ENCODE data around the gene ABCC6. TPM values are rescaled to one million over a fixed set of nuclear protein-coding genes. Genes with fewer than 3 reads are reported as not detected.

ABCC6 gene
- polyA plus RNA-seq, 1 donor: 88.3 TPM

DNA sequence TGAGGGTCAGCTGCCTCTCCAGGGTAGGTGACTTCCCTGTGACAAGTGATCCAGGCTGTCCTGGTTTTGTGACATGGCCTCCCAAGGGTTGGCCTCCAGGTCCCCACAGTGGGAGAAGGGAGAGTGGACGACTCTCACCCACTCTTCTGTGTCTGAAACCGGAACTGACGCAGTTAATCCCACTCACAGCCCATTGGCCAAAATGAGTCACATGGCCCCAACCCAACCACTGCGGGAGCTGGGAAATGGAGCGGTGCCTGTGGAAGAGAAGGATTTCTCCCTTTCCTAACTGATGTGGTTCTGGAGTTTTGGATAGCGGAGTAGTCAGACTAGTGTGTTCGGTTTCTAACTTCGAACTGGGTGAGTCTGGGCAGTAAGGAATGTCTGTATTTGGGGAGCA is 79.4 kb downstream of the ABCC6 start:
- Histone ChIP-seq H3K27me3 (ENCODE audit: control insufficient read depth, insufficient read depth, low read length) (no peaks in the 10 kb centered on the region), H3K36me3 (ENCODE audit: control insufficient read depth, insufficient read depth, low read length) (peaks cover 18% of the 10 kb centered on the region), H3K4me3 (ENCODE audit: low read length) (no peak overlapping the region), H3K9me3 (ENCODE audit: control insufficient read depth, low read depth, low read length) (no peaks in the 10 kb centered on the region), H3K27ac (ENCODE audit: low read length) (no peak overlapping the region), H3K4me1 (ENCODE audit: control insufficient read depth, insufficient read depth, low read length) (no peaks in the 10 kb centered on the region)
- DNase-seq: no peak
- no CpG with 5 or more reads among the region's 8 CpGs for WGBS (ENCODE audit: insufficient coverage, low lambda C conversion rate)

DNA sequence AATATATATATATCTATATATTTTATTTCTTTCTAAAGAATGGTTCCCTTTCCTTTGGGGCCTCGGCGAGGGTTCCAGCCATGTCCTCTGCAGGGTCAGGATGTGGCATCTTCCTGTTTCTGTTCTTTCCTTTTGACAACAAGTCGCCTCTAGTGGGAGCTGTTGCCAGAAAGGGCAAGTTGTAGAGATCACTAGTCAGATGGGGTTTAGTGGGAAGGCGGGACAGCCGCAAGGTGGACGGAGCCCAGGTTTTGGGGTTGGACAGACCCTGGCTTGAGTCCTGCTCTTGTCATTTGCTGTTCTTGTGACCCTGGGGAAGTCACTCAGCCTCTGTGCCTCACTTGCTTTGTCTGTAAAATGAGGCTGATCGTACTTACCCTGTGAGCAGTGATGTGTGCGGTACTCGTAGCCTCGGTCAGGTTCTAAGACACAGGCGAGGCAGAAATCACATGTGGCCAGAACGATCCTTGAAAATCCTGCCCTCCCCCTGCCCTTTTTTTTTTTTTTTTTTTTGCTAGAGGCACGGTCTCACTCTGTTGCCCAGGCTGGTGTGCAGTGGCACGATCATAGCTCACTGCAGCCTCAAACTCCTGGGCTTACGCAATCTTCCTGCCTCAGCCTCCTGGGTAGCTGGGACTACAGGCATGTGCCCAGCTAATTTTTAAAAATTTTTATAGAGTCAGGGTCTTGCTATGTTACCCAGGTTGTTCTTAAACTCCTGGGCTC is 80.1 kb downstream of the ABCC6 start:
- H3K27ac ChIP-seq (ENCODE audit: low read length): no peak overlapping the region
- no peaks in the 10 kb centered on the region for H3K4me1 ChIP-seq (ENCODE audit: control insufficient read depth, insufficient read depth, low read length)
- WGBS (ENCODE audit: insufficient coverage, low lambda C conversion rate): 80% methylated on average over 1 of the region's 15 CpGs
- no peak for DNase-seq
- H3K27me3 ChIP-seq (ENCODE audit: control insufficient read depth, insufficient read depth, low read length): no peaks in the 10 kb centered on the region
- H3K9me3 ChIP-seq (ENCODE audit: control insufficient read depth, low read depth, low read length): no peaks in the 10 kb centered on the region
- H3K36me3 ChIP-seq (ENCODE audit: control insufficient read depth, insufficient read depth, low read length): peaks cover 25% of the 10 kb centered on the region
- no peak overlapping the region for H3K4me3 ChIP-seq (ENCODE audit: low read length)

DNA sequence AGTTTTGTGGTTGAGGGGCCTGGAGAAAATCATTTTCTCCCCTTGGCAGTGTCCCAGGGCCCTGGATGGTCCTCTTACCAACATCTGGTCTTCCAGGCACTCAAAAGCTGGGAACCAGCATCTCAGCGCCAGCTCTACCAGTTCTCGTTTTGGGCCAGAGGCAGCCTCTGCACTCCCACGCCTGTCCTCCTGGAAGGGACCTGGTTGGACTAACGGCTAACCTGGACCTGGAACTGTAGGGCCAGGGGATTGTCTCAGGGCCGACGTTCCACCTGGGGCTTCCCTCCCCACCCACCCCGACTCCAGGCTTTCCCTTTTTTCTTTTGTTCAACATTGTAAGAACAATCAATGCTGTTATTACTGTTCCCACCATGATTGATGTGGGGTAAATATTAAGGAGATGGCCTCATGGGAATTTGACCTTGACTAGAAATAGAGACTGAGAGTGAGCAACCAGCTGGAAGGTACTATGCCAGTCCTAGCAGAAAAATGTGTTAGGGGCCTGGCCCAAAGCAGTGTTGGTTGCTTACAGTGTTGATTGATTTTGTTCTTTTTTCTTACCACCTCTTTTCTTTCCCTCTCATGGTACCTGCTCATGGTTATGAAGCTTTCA is 81.4 kb downstream of the ABCC6 start:
- DNase-seq: no peak
- no CpG with 5 or more reads among the region's 7 CpGs for WGBS (ENCODE audit: insufficient coverage, low lambda C conversion rate)
- Histone ChIP-seq H3K4me3 (ENCODE audit: low read length) (no peak overlapping the region), H3K27ac (ENCODE audit: low read length) (no peak overlapping the region), H3K4me1 (ENCODE audit: control insufficient read depth, insufficient read depth, low read length) (no peaks in the 10 kb centered on the region), H3K9me3 (ENCODE audit: control insufficient read depth, low read depth, low read length) (no peaks in the 10 kb centered on the region), H3K36me3 (ENCODE audit: control insufficient read depth, insufficient read depth, low read length) (peaks cover 33% of the 10 kb centered on the region), H3K27me3 (ENCODE audit: control insufficient read depth, insufficient read depth, low read length) (no peaks in the 10 kb centered on the region)

DNA sequence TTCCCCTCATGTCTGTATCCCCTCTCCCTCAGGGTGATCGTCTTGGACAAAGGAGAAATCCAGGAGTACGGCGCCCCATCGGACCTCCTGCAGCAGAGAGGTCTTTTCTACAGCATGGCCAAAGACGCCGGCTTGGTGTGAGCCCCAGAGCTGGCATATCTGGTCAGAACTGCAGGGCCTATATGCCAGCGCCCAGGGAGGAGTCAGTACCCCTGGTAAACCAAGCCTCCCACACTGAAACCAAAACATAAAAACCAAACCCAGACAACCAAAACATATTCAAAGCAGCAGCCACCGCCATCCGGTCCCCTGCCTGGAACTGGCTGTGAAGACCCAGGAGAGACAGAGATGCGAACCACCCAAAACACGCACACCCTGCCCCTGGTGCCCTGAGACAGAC is 82.2 kb downstream of the ABCC6 start:
- Histone ChIP-seq H3K4me3 (ENCODE audit: low read length) (no peak overlapping the region), H3K9me3 (ENCODE audit: control insufficient read depth, low read depth, low read length) (no peaks in the 10 kb centered on the region), H3K36me3 (ENCODE audit: control insufficient read depth, insufficient read depth, low read length) (peaks cover 39% of the 10 kb centered on the region), H3K27ac (ENCODE audit: low read length) (no peak overlapping the region), H3K4me1 (ENCODE audit: control insufficient read depth, insufficient read depth, low read length) (no peaks in the 10 kb centered on the region), H3K27me3 (ENCODE audit: control insufficient read depth, insufficient read depth, low read length) (no peaks in the 10 kb centered on the region)
- WGBS (ENCODE audit: insufficient coverage, low lambda C conversion rate): 80% methylated on average over 1 of the region's 11 CpGs
- DNase-seq: no peak

DNA sequence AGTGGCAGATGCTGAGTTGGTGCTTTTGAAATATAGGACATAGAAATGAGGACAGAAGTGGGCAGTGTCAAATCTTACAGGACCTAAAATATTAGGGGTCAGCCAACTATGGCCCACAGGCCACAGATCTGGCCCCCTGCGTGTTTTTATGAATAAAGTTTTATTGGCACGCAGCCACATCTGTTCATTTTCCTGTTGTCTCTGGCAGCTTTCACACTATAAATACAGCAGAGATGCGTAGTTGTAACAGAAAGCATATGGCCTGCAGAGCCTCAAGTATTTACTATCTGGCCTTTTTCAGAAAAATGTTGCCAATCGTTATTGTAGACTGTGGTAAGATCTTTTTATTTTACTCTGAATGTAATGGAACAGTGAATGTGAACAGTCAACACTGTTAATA is 82.8 kb downstream of the ABCC6 start:
- no peaks in the 10 kb centered on the region for H3K27me3 ChIP-seq (ENCODE audit: control insufficient read depth, insufficient read depth, low read length)
- no peaks in the 10 kb centered on the region for H3K9me3 ChIP-seq (ENCODE audit: control insufficient read depth, low read depth, low read length)
- no peak overlapping the region for H3K27ac ChIP-seq (ENCODE audit: low read length)
- no peak overlapping the region for H3K4me3 ChIP-seq (ENCODE audit: low read length)
- no peak for DNase-seq
- H3K4me1 ChIP-seq (ENCODE audit: control insufficient read depth, insufficient read depth, low read length): no peaks in the 10 kb centered on the region
- peaks cover 39% of the 10 kb centered on the region for H3K36me3 ChIP-seq (ENCODE audit: control insufficient read depth, insufficient read depth, low read length)
- WGBS (ENCODE audit: insufficient coverage, low lambda C conversion rate): 80% methylated on average over 1 of the region's 4 CpGs

DNA sequence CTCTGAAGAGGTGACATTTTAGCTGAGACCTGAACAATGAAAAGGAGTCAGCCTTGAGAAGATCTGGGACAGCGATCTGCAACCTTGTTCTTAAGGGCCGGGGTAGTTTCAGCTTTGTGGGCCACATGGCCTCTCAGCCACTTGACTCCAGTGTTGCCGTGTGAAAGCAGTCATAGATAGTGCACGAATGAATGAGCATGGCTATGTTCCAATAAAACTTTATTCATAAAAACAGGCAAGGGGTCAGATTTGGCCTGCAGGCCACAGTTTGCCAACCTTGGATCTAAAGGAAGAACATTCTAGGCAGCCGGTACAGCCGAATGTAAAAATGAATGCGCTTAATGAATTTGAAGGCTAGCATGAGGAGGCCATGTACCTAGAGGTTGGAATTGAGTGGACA is 83.5 kb downstream of the ABCC6 start:
- DNase-seq: no peak
- Histone ChIP-seq H3K36me3 (ENCODE audit: control insufficient read depth, insufficient read depth, low read length) (peaks cover 39% of the 10 kb centered on the region), H3K27me3 (ENCODE audit: control insufficient read depth, insufficient read depth, low read length) (no peaks in the 10 kb centered on the region), H3K27ac (ENCODE audit: low read length) (no peak overlapping the region), H3K9me3 (ENCODE audit: control insufficient read depth, low read depth, low read length) (no peaks in the 10 kb centered on the region), H3K4me3 (ENCODE audit: low read length) (no peak overlapping the region), H3K4me1 (ENCODE audit: control insufficient read depth, insufficient read depth, low read length) (no peaks in the 10 kb centered on the region)
- 100% methylated on average over 2 of the region's 7 CpGs for WGBS (ENCODE audit: insufficient coverage, low lambda C conversion rate)

DNA sequence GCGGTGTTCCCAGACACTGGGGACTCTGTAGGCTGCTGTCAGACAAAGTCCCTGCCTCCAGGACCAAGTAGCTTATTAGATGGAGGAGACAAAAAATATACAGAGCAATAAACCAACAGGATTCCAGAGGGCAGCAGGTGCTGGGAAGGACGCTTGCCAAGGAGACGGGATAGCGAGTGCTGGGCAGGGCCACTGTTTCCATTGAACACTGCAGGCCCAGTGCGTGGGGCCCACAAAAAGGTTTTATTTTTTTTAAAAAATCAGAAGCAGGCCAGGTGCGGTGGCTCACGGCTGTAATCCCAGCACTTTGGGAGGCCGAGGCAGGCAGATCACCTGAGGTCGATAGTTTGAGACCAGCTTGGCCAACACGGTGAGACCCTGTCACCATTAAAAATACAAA is 84.2 kb downstream of the ABCC6 start:
- Histone ChIP-seq H3K4me1 (ENCODE audit: control insufficient read depth, insufficient read depth, low read length) (no peaks in the 10 kb centered on the region), H3K27ac (ENCODE audit: low read length) (no peak overlapping the region), H3K9me3 (ENCODE audit: control insufficient read depth, low read depth, low read length) (no peaks in the 10 kb centered on the region), H3K4me3 (ENCODE audit: low read length) (no peak overlapping the region), H3K27me3 (ENCODE audit: control insufficient read depth, insufficient read depth, low read length) (no peaks in the 10 kb centered on the region), H3K36me3 (ENCODE audit: control insufficient read depth, insufficient read depth, low read length) (peaks cover 37% of the 10 kb centered on the region)
- WGBS (ENCODE audit: insufficient coverage, low lambda C conversion rate): no CpG with 5 or more reads among the region's 10 CpGs
- no peak for DNase-seq

DNA sequence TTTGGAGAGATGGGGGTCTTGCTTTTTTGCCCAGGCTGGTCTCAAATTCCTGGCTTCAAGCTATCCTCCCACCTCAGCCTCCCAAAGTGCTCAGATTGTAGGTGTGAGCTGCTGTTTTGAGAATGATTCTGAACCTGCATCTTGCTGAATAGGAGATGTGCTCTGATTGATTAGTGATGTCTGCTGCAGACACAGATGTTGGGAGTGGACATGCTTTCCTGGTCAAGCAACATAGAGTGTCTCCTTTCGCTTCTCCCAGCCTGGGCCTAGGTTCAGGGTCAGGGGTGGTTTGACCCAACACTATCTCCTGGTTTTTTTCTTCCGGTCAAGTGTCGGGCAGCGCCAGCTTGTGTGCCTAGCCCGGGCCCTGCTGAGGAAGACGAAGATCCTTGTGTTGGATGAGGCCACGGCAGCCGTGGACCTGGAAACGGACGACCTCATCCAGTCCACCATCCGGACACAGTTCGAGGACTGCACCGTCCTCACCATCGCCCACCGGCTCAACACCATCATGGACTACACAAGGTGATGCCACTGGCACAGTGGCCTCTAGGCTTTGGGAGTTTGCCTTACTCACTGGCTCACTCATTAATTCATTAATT is 85.2 kb downstream of the ABCC6 start:
- H3K27ac ChIP-seq (ENCODE audit: low read length): no peak overlapping the region
- H3K36me3 ChIP-seq (ENCODE audit: control insufficient read depth, insufficient read depth, low read length): peaks cover 39% of the 10 kb centered on the region
- WGBS (ENCODE audit: insufficient coverage, low lambda C conversion rate): no CpG with 5 or more reads among the region's 15 CpGs
- H3K4me3 ChIP-seq (ENCODE audit: low read length): no peak overlapping the region
- H3K9me3 ChIP-seq (ENCODE audit: control insufficient read depth, low read depth, low read length): no peaks in the 10 kb centered on the region
- DNase-seq: no peak
- H3K4me1 ChIP-seq (ENCODE audit: control insufficient read depth, insufficient read depth, low read length): no peaks in the 10 kb centered on the region
- H3K27me3 ChIP-seq (ENCODE audit: control insufficient read depth, insufficient read depth, low read length): no peaks in the 10 kb centered on the region

DNA sequence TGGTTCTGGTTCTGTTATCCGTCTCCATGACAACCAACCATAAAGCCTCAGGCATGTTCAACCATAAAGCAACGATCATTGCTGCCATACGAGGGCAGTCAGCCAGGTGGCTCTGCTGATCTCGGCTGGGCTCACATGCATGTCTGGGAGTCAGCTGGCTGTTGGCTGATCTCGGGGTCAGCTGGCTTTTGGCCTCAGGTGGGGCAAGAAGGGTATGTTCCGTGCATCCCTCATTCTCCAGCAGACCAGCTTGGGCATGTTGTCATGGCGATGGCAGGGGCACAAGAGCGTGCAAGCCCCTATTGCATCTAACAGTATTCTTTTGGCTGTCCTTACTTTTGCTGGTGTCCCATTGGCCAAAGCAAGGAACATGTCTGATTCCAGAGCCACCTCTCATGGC is 86.2 kb downstream of the ABCC6 start:
- Histone ChIP-seq H3K36me3 (ENCODE audit: control insufficient read depth, insufficient read depth, low read length) (peaks cover 41% of the 10 kb centered on the region), H3K27me3 (ENCODE audit: control insufficient read depth, insufficient read depth, low read length) (no peaks in the 10 kb centered on the region), H3K9me3 (ENCODE audit: control insufficient read depth, low read depth, low read length) (no peaks in the 10 kb centered on the region), H3K4me1 (ENCODE audit: control insufficient read depth, insufficient read depth, low read length) (no peaks in the 10 kb centered on the region), H3K4me3 (ENCODE audit: low read length) (no peak overlapping the region), H3K27ac (ENCODE audit: low read length) (no peak overlapping the region)
- no CpG with 5 or more reads among the region's 8 CpGs for WGBS (ENCODE audit: insufficient coverage, low lambda C conversion rate)
- no peak for DNase-seq

DNA sequence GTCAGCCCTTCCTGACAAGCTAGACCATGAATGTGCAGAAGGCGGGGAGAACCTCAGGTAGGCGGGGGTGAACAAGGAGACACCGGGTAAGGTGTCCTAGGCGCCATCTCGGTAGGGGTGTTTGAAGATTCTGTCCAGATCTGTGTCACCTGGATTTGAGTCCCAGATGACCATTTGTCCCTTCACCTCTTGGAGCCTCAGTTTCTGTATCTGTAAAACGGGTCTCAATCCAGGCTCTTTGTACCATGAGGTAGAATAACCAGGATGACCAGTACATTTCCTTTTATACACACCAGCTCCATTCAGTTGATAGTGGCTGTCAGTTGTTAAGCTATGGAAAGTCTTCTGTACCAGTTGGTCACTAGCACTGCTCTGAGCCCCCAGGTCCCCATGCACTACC is 86.7 kb downstream of the ABCC6 start:
- Histone ChIP-seq H3K27ac (ENCODE audit: low read length) (no peak overlapping the region), H3K27me3 (ENCODE audit: control insufficient read depth, insufficient read depth, low read length) (no peaks in the 10 kb centered on the region), H3K4me3 (ENCODE audit: low read length) (no peak overlapping the region), H3K9me3 (ENCODE audit: control insufficient read depth, low read depth, low read length) (no peaks in the 10 kb centered on the region), H3K36me3 (ENCODE audit: control insufficient read depth, insufficient read depth, low read length) (peaks cover 42% of the 10 kb centered on the region), H3K4me1 (ENCODE audit: control insufficient read depth, insufficient read depth, low read length) (no peaks in the 10 kb centered on the region)
- DNase-seq: no peak
- no CpG with 5 or more reads among the region's 6 CpGs for WGBS (ENCODE audit: insufficient coverage, low lambda C conversion rate)

All from large intestine (tissue), 3 donors.